Upper lobe of left lung (tissue), 4 donors: ENCODE data around the gene CLMN.

Source experiments
- EP300 ChIP-seq, 4 donors: sonication (generic); formaldehyde crosslinking; IDR thresholded peaks; one replicate each; pipeline ENCODE4 v1.5.1; 2017; ENCODE audit warnings: antibody characterized with exemption in 4 of 4, control low read depth in 2 of 4
- POLR2A ChIP-seq, 4 donors: fragments of 450-650 bp; IDR thresholded peaks; one replicate each; pipeline ENCODE4 v1.5.1; 2016 to 2017; ENCODE audit warnings: antibody characterized with exemption in 4 of 4, mild to moderate bottlenecking in 2 of 4
- POLR2AphosphoS5 ChIP-seq, 2 donors: sonication (generic); formaldehyde crosslinking; IDR thresholded peaks; one replicate each; pipeline ENCODE4 v1.5.1; 2017; ENCODE audit warnings: antibody characterized with exemption in 2 of 2
- TF ChIP-seq, protein P1 (sequence below), 6 experiments: fragments of 450-650 bp in 4 of 6; fragments of 200-600 bp in 2 of 6; sonication (generic) in 2 of 6; IDR thresholded peaks; one replicate each; pipeline ENCODE4 v1.5.1; 2016 to 2019; ENCODE audit warnings: antibody characterized with exemption in 6 of 6

DNA sequence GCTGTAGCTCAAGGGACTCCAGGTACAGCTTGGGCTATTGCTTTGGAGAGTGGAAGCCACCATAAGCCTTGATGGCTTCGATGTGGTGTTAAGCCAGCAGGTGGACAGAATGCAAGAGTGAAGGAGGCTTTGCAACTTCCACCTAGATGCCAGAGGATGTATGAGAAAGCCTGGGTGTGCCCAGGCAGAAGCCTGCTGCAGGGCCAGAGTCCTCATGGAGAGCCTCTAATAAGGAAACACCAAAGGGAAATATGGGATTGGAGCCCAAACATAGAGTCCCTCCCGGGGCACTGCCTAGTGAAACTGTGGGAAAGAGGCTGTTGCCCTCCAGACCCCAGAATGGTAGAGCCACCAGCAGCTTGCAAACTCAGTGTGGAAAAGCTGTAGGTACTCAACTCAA lies 152.5 kb downstream of the CLMN start:
- TF ChIP-seq, protein P1, sequence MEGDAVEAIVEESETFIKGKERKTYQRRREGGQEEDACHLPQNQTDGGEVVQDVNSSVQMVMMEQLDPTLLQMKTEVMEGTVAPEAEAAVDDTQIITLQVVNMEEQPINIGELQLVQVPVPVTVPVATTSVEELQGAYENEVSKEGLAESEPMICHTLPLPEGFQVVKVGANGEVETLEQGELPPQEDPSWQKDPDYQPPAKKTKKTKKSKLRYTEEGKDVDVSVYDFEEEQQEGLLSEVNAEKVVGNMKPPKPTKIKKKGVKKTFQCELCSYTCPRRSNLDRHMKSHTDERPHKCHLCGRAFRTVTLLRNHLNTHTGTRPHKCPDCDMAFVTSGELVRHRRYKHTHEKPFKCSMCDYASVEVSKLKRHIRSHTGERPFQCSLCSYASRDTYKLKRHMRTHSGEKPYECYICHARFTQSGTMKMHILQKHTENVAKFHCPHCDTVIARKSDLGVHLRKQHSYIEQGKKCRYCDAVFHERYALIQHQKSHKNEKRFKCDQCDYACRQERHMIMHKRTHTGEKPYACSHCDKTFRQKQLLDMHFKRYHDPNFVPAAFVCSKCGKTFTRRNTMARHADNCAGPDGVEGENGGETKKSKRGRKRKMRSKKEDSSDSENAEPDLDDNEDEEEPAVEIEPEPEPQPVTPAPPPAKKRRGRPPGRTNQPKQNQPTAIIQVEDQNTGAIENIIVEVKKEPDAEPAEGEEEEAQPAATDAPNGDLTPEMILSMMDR (IDR thresholded peaks at IDR 0.05) = no peak
- TF ChIP-seq POLR2AphosphoS5 (IDR thresholded peaks at IDR 0.05) (no peak), POLR2A (IDR thresholded peaks at IDR 0.05) (no peak), EP300 (IDR thresholded peaks at IDR 0.05) (no peak)
